PC-9 (cell line): Measurements from ENCODE around the gene TMEM238. TPM values are rescaled to one million over a fixed set of nuclear protein-coding genes. Genes with fewer than 3 reads are reported as not detected.

ENCODE experiments used
- BruUV-seq: library from RNA; stranded (reverse); fragments of 400-500 nt; replicated peaks from 2 replicates; lab custom pipeline; 2021; lab: Mats Ljungman, UMichigan
- CTCF ChIA-PET: fragments of 300-600 bp; sonication (Branson Sonifier 250); formaldehyde crosslinking; loops from one replicate; lab custom pipeline; 2022; ENCODE audit warnings: antibody characterized with exemption; lab: Charles Lee
- POLR2A ChIA-PET: fragments of 300-600 bp; sonication (Branson Sonifier 250); formaldehyde crosslinking; loops from one replicate; lab custom pipeline; 2022; ENCODE audit warnings: antibody characterized with exemption; ENCODE audit not compliant: unreplicated experiment; lab: Charles Lee
- DNase-seq, 2 experiments: peaks; one replicate each; pipeline versions ENCODE4 v3.0.0 to v3.0.0-alpha.2; 2015 to 2022; ENCODE audit warnings: mixed read lengths in 1 of 2
- H2AFZ ChIP-seq: fragments of 200-600 bp; sonication (generic); 2 replicates; pipeline ENCODE4 v1.8.1; 2017; ENCODE audit warnings: antibody characterized with exemption
- H3F3A ChIP-seq: fragments of 200-600 bp; sonication (generic); 2 replicates; pipeline ENCODE4 v1.8.1; 2017; ENCODE audit warnings: antibody characterized with exemption, mild to moderate bottlenecking, low read depth; ENCODE audit not compliant: insufficient read depth
- H3K27ac ChIP-seq: fragments of 200-600 bp; sonication (generic); 2 replicates; pipeline ENCODE4 v1.6.1; 2016; ENCODE audit warnings: mixed run types
- H3K27me3 ChIP-seq: fragments of 200-600 bp; sonication (generic); 2 replicates; pipeline ENCODE4 v1.6.1; 2016; ENCODE audit warnings: low read depth, mixed run types; ENCODE audit not compliant: insufficient read depth
- H3K36me3 ChIP-seq: fragments of 200-600 bp; sonication (generic); 2 replicates; pipeline ENCODE4 v1.6.1; 2016; ENCODE audit warnings: low read depth, mixed run types
- H3K4me1 ChIP-seq: fragments of 200-600 bp; sonication (generic); replicated peaks from 2 replicates; pipeline ENCODE4 v1.6.1; 2016; ENCODE audit warnings: mixed run types; ENCODE audit not compliant: insufficient read depth
- H3K4me2 ChIP-seq: fragments of 200-600 bp; sonication (generic); 2 replicates; pipeline ENCODE4 v1.6.1; 2017; ENCODE audit warnings: mixed run types
- H3K4me3 ChIP-seq: fragments of 200-600 bp; sonication (generic); 2 replicates; pipeline ENCODE4 v1.6.1; 2016; ENCODE audit warnings: mixed run types
- H3K79me2 ChIP-seq: fragments of 200-600 bp; sonication (generic); 2 replicates; pipeline ENCODE4 v1.6.1; 2017; ENCODE audit warnings: low read depth, mixed run types
- H3K9me2 ChIP-seq: fragments of 200-600 bp; sonication (generic); 2 replicates; pipeline ENCODE4 v1.8.1; 2017; ENCODE audit warnings: mild to moderate bottlenecking; ENCODE audit not compliant: insufficient read depth
- H3K9me3 ChIP-seq: fragments of 200-600 bp; sonication (generic); 2 replicates; pipeline ENCODE4 v1.8.1; 2016; ENCODE audit warnings: low read depth; ENCODE audit not compliant: insufficient read depth
- H4K20me1 ChIP-seq: fragments of 200-600 bp; sonication (generic); 2 replicates; pipeline ENCODE4 v1.8.1; 2017; ENCODE audit not compliant: insufficient read depth
- EZH2 ChIP-seq: fragments of 200-600 bp; sonication (generic); IDR thresholded peaks from 2 replicates; pipeline ENCODE4 v1.8.0; 2017; ENCODE audit warnings: antibody characterized with exemption, low read depth
- intact Hi-C: fragments of 100-400 bp; cut with micrococcal nuclease; formaldehyde crosslinking; loops from one replicate; pipeline ENCODE4 v1.10.0; 2022; ENCODE audit not compliant: unreplicated experiment
- total RNA-seq: library from RNA; stranded (reverse); gene quantifications from 2 replicates; pipeline ENCODE4 v1.2.3, GENCODE V29; 2021
- TF ChIP-seq, protein P1 (sequence below): fragments of 200-600 bp; sonication (generic); conservative IDR thresholded peaks from 2 replicates; pipeline ENCODE4 v1.6.1; 2017; ENCODE audit warnings: mixed run types, antibody characterized with exemption, mild to moderate bottlenecking, moderate library complexity

The TMEM238 gene
- total RNA-seq, 1 experiment from 2014 or later = 40.4 TPM

GRCh38 chr19:55341595-55342531 is 42.2 kb downstream of the TMEM238 start:
- CTCF ChIA-PET = interaction anchor here (0.5 to 1.4 kb wide), 2 partner anchors 43 to 977 kb away, joined by 3 to 4 read pairs; partner anchors contain the start of gene TMEM238
- intact Hi-C loops = no loop called here
- peaks cover 22% of the 10 kb centered on the region; the same call in 1 of the 2 replicates for H3F3A ChIP-seq
- peaks cover 22% of the 10 kb centered on the region for H3K79me2 ChIP-seq
- H3K27ac ChIP-seq = no peak overlapping the region
- H3K4me3 ChIP-seq = peak overlapping the region; percentile 86; the same call in 1 of the 2 replicates
- POLR2A ChIA-PET = interaction anchor here (0.5 to 0.7 kb wide), 2 partner anchors 105 to 224 kb away, joined by 3 to 16 read pairs; partner anchors contain the start of gene PPP1R12C
- no peak for DNase-seq
- H3K27me3 ChIP-seq = no peaks in the 10 kb centered on the region
- H3K9me2 ChIP-seq = no peaks in the 10 kb centered on the region
- TF ChIP-seq, protein P1, sequence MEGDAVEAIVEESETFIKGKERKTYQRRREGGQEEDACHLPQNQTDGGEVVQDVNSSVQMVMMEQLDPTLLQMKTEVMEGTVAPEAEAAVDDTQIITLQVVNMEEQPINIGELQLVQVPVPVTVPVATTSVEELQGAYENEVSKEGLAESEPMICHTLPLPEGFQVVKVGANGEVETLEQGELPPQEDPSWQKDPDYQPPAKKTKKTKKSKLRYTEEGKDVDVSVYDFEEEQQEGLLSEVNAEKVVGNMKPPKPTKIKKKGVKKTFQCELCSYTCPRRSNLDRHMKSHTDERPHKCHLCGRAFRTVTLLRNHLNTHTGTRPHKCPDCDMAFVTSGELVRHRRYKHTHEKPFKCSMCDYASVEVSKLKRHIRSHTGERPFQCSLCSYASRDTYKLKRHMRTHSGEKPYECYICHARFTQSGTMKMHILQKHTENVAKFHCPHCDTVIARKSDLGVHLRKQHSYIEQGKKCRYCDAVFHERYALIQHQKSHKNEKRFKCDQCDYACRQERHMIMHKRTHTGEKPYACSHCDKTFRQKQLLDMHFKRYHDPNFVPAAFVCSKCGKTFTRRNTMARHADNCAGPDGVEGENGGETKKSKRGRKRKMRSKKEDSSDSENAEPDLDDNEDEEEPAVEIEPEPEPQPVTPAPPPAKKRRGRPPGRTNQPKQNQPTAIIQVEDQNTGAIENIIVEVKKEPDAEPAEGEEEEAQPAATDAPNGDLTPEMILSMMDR = no peak
- no peak for TF ChIP-seq EZH2
- H4K20me1 ChIP-seq = peaks cover 19% of the 10 kb centered on the region
- H3K36me3 ChIP-seq = 0 out of 2 replicates have a peak, but pooled peaks cover 5% of the 10 kb centered on the region
- TSS peak; percentile 22 for BruUV-seq
- peaks cover 24% of the 10 kb centered on the region for H3K4me1 ChIP-seq
- peak overlapping the region; percentile 99 for H3K4me2 ChIP-seq
- no peaks in the 10 kb centered on the region for H3K9me3 ChIP-seq
- H2AFZ ChIP-seq = no peak overlapping the region

- ChIA-PET POLR2A (interaction anchor here (0.5 to 0.7 kb wide), 3 partner anchors 44 to 224 kb away, joined by 3 to 16 read pairs (median 5); partner anchors contain the start of gene PPP1R12C), CTCF (interaction anchor here (0.6 to 1.4 kb wide), 2 partner anchors 43 to 401 kb away, joined by 3 read pairs; partner anchors contain the start of gene TMEM238)
- peak; percentile 57 to 90 for DNase-seq
- H3K9me3 ChIP-seq = no peaks in the 10 kb centered on the region
- H3K4me1 ChIP-seq = peaks cover 24% of the 10 kb centered on the region
- H3K27me3 ChIP-seq = no peaks in the 10 kb centered on the region
- no peak overlapping the region for H3K27ac ChIP-seq
- no TSS peak for BruUV-seq
- H3K9me2 ChIP-seq = no peaks in the 10 kb centered on the region
- H3K4me3 ChIP-seq = peak overlapping the region; percentile 86
- 0 out of 2 replicates have a peak, but pooled peaks cover 5% of the 10 kb centered on the region for H3K36me3 ChIP-seq
- TF ChIP-seq EZH2 = no peak
- TF ChIP-seq, protein P1 = no peak
- H4K20me1 ChIP-seq = peaks cover 19% of the 10 kb centered on the region
- intact Hi-C loops = no loop called here
- peak overlapping the region; percentile 99 for H3K4me2 ChIP-seq
- H3K79me2 ChIP-seq = peaks cover 22% of the 10 kb centered on the region
- no peak overlapping the region for H2AFZ ChIP-seq
- peaks cover 22% of the 10 kb centered on the region; the same call in 1 of the 2 replicates for H3F3A ChIP-seq
Observed at GRCh38 chr19:55341171-55341588, 42.9 kb downstream of the TMEM238 start.

DNA sequence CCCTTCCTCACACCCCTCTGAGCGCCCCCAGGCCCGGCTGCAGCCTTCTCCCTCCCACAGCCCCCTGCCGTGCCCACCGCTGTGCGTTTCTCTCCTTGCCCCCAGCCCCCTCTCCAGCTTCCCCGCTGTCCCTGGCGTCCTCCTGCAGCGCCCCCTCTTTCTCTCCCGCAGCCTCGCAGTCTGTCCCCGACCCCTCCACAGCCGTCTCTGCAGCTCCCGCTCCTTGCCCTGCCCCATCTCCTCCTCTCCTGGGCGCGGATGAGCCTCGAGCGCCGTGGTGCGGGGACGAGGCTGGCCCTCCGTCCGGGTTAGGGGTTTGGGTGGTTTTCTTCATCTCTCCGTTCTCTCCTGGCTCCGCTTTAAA is 43.3 kb downstream of the TMEM238 start:
- Histone ChIP-seq H3K4me3 (peak overlapping the region; percentile 86), H3K9me2 (no peaks in the 10 kb centered on the region), H3K27me3 (no peaks in the 10 kb centered on the region), H3K27ac (peak overlapping the region; percentile 55), H4K20me1 (peaks cover 19% of the 10 kb centered on the region), H3K36me3 (0 out of 2 replicates have a peak, but pooled peaks cover 5% of the 10 kb centered on the region), H3K4me2 (peak overlapping the region; percentile 99), H3F3A (peaks cover 22% of the 10 kb centered on the region; the same call in 1 of the 2 replicates), H3K4me1 (peaks cover 21% of the 10 kb centered on the region), H2AFZ (no peak overlapping the region), H3K79me2 (peaks cover 22% of the 10 kb centered on the region), H3K9me3 (no peaks in the 10 kb centered on the region)
- BruUV-seq = no TSS peak
- intact Hi-C loops = no loop called here
- ChIA-PET POLR2A (interaction anchor here (0.7 kb wide), 2 partner anchors 44 to 223 kb away, joined by 5 to 16 read pairs; partner anchors contain the start of gene PPP1R12C), CTCF (interaction anchor here (0.6 to 1.4 kb wide), 2 partner anchors 44 to 401 kb away, joined by 3 read pairs; partner anchors contain the start of gene TMEM238)
- DNase-seq = peak in 1 of 2 experiments; percentile 21
- no peak for TF ChIP-seq EZH2
- TF ChIP-seq, protein P1 = no peak; the same call in 1 of the 2 replicates
